ENCODE measurements around the gene ADAM8.

- TF ChIP-seq, protein P1, sequence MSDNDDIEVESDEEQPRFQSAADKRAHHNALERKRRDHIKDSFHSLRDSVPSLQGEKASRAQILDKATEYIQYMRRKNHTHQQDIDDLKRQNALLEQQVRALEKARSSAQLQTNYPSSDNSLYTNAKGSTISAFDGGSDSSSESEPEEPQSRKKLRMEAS (IDR thresholded peaks at IDR 0.05), result no peak
- TF ChIP-seq RXRA (IDR thresholded peaks at IDR 0.05; ENCODE audit: insufficient read depth, low read depth, low read length) (no peak), TAF1 (IDR thresholded peaks at IDR 0.05; ENCODE audit: low read depth, low read length) (no peak), EZH2 (IDR thresholded peaks at IDR 0.05; ENCODE audit: low read depth, low read length, severe bottlenecking) (no peak), CREB1 (IDR thresholded peaks at IDR 0.05) (no peak), POLR2A (IDR thresholded peaks at IDR 0.05; ENCODE audit: control extremely low read depth in 1 of 2, low read depth in 2 of 2, low read length in 2 of 2) (no peak), RAD21 (IDR thresholded peaks at IDR 0.05 in 1 of 2, conservative IDR thresholded peaks at IDR 0.05 in 1 of 2; ENCODE audit: low read depth in 2 of 2, low read length in 2 of 2) (no peak), POLR2AphosphoS5 (IDR thresholded peaks at IDR 0.05; ENCODE audit: low read depth, low read length) (no peak), BACH1 (IDR thresholded peaks at IDR 0.05; ENCODE audit: low read length) (no peak), ATF3 (IDR thresholded peaks at IDR 0.05; ENCODE audit: insufficient read depth, low read depth, low read length) (no peak)
- TF ChIP-seq, protein P2, sequence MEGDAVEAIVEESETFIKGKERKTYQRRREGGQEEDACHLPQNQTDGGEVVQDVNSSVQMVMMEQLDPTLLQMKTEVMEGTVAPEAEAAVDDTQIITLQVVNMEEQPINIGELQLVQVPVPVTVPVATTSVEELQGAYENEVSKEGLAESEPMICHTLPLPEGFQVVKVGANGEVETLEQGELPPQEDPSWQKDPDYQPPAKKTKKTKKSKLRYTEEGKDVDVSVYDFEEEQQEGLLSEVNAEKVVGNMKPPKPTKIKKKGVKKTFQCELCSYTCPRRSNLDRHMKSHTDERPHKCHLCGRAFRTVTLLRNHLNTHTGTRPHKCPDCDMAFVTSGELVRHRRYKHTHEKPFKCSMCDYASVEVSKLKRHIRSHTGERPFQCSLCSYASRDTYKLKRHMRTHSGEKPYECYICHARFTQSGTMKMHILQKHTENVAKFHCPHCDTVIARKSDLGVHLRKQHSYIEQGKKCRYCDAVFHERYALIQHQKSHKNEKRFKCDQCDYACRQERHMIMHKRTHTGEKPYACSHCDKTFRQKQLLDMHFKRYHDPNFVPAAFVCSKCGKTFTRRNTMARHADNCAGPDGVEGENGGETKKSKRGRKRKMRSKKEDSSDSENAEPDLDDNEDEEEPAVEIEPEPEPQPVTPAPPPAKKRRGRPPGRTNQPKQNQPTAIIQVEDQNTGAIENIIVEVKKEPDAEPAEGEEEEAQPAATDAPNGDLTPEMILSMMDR (IDR thresholded peaks at IDR 0.05; ENCODE audit: control extremely low read depth in 1 of 3, insufficient read depth in 1 of 3, low read depth in 1 of 3, low read length in 3 of 3), result no peak
These were observed 33.9 kb downstream of the ADAM8 start for GRCh38 chr10:133242611-133243356.
